NCI-H1048 (cell line): Measurements from ENCODE around the gene FRG2B.
"Not testable (repeated sequence)": the region's sequence is repeated elsewhere in the genome, so short reads cannot be mapped to it uniquely, and the experiment has no call there.

Experiments
- DNase-seq: peaks from one replicate; lab custom pipeline; 2025; lab: John Stamatoyannopoulos, UW

FRG2B gene

GRCh38 chr10:133626695-133627094 lies at the start of gene FRG2B:
Gene FRG2B (minus strand): TSS chr10:133626795. CDS start chr10:133626742, 53 bp downstream.
- not testable (repeated sequence) for DNase-seq

- not testable (repeated sequence) for DNase-seq
Measured at GRCh38 chr10:133667446-133667845, 40.9 kb upstream of the FRG2B start.

- not testable (repeated sequence) for DNase-seq
Measured at GRCh38 chr10:133663544-133664160, 37.1 kb upstream of the FRG2B start.

GRCh38 chr10:133661122-133661521 lies 34.5 kb upstream of the FRG2B start:
- not testable (repeated sequence) for DNase-seq

GRCh38 chr10:133660516-133660915 lies 33.9 kb upstream of the FRG2B start:
- DNase-seq: not testable (repeated sequence)

- DNase-seq: not testable (repeated sequence)
Measured at GRCh38 chr10:133657276-133657675, 30.7 kb upstream of the FRG2B start.

- DNase-seq: not testable (repeated sequence)
Measured at GRCh38 chr10:133648872-133649455, 22.4 kb upstream of the FRG2B start.

- not testable (repeated sequence) for DNase-seq
Measured at GRCh38 chr10:133647075-133647748, 20.6 kb upstream of the FRG2B start.

- not testable (repeated sequence) for DNase-seq
Measured at GRCh38 chr10:133637846-133638235, 11.2 kb upstream of the FRG2B start.

- DNase-seq: not testable (repeated sequence)
Measured at GRCh38 chr10:133637202-133637845, 10.7 kb upstream of the FRG2B start.

GRCh38 chr10:133630723-133631249 lies 4.2 kb upstream of the FRG2B start:
- not testable (repeated sequence) for DNase-seq

- DNase-seq: not testable (repeated sequence)
Measured at GRCh38 chr10:133622544-133622943, 4.1 kb downstream of the FRG2B start.

GRCh38 chr10:133618851-133619250 lies 7.7 kb downstream of the FRG2B start:
- no peak for DNase-seq

- no peak for DNase-seq
Measured at GRCh38 chr10:133617196-133617595, 9.4 kb downstream of the FRG2B start.

- DNase-seq: no peak
Measured at GRCh38 chr10:133616371-133617130, 10.0 kb downstream of the FRG2B start.

- DNase-seq: no peak
Measured at GRCh38 chr10:133614830-133615580, 11.6 kb downstream of the FRG2B start.

- no peak for DNase-seq
Measured at GRCh38 chr10:133613699-133614098, 12.9 kb downstream of the FRG2B start.

GRCh38 chr10:133611079-133611478 lies 15.5 kb downstream of the FRG2B start:
- DNase-seq: no peak

- no peak for DNase-seq
Measured at GRCh38 chr10:133608855-133609254, 17.7 kb downstream of the FRG2B start.

GRCh38 chr10:133603434-133603833 lies 23.2 kb downstream of the FRG2B start:
- DNase-seq: not testable (repeated sequence)

GRCh38 chr10:133600657-133601056 lies 25.9 kb downstream of the FRG2B start:
- DNase-seq: no peak
